SU-DHL-6 (cell line): ENCODE results near the gene IQCF5.

Experiments
- H2AFZ ChIP-seq: fragments of 200-600 bp; sonication (generic); 2 replicates; pipeline ENCODE4 v1.6.1; 2014; ENCODE audit warnings: low read depth, mild to moderate bottlenecking, moderate library complexity, mixed read lengths, antibody characterized with exemption, low read length; ENCODE audit not compliant: severe bottlenecking
- H3F3A ChIP-seq: fragments of 200-600 bp; shearing (Covaris generic); 2 replicates; pipeline ENCODE4 v1.6.0; 2016; ENCODE audit warnings: antibody characterized with exemption, mild to moderate bottlenecking; ENCODE audit not compliant: insufficient read depth
- H3K27ac ChIP-seq: fragments of 200-600 bp; sonication (generic); 2 replicates; pipeline ENCODE4 v1.5.1; 2016; ENCODE audit warnings: low read depth, mild to moderate bottlenecking, low read length, moderate library complexity, mixed read lengths
- H3K27me3 ChIP-seq: fragments of 200-600 bp; sonication (generic), shearing (Covaris generic); 2 replicates; pipeline ENCODE4 v1.6.0; 2014; ENCODE audit warnings: mild to moderate bottlenecking, low read length
- H3K36me3 ChIP-seq: fragments of 200-600 bp; sonication (generic); 2 replicates; pipeline ENCODE4 v1.6.1; 2014; ENCODE audit warnings: mild to moderate bottlenecking, low read length, mixed read lengths
- H3K4me2 ChIP-seq: fragments of 300-600, 200-600 bp; shearing (Covaris generic), sonication (generic); 2 replicates; pipeline ENCODE4 v1.6.0; 2014; ENCODE audit warnings: low read length, low read depth, mild to moderate bottlenecking; ENCODE audit not compliant: poor library complexity, severe bottlenecking
- H3K4me3 ChIP-seq: fragments of 200-600 bp; sonication (generic); 2 replicates; pipeline ENCODE4 v1.5.1; 2014; ENCODE audit warnings: antibody characterized with exemption, low read length, mild to moderate bottlenecking, mixed read lengths; ENCODE audit not compliant: insufficient read depth, poor library complexity, severe bottlenecking
- H3K79me2 ChIP-seq: fragments of 200-600 bp; sonication (generic); 2 replicates; pipeline ENCODE4 v1.6.1; 2014; ENCODE audit warnings: mild to moderate bottlenecking, low read length, moderate library complexity; ENCODE audit not compliant: insufficient read depth
- H3K9ac ChIP-seq: fragments of 200-600 bp; sonication (generic); 2 replicates; pipeline ENCODE4 v1.7.0; 2014; ENCODE audit warnings: mild to moderate bottlenecking, low read length
- H3K9me2 ChIP-seq: fragments of 200-600 bp; sonication (generic); replicated peaks from 2 replicates; pipeline ENCODE4 v1.6.1; 2014; ENCODE audit warnings: low read length; ENCODE audit not compliant: insufficient read depth
- H3K9me3 ChIP-seq: fragments of 200-600 bp; sonication (generic); 2 replicates; pipeline ENCODE4 v1.6.1; 2014; ENCODE audit warnings: low read length, mixed read lengths; ENCODE audit not compliant: insufficient read depth
- H4K20me1 ChIP-seq: fragments of 200-600 bp; sonication (generic); 2 replicates; pipeline ENCODE4 v1.6.1; 2014; ENCODE audit warnings: low read depth, mild to moderate bottlenecking, antibody characterized with exemption, low read length, moderate library complexity, mixed read lengths
- CTCF ChIP-seq: fragments of 200-600 bp; sonication (generic); IDR thresholded peaks from one replicate; pipeline ENCODE4 v1.5.1; 2017; ENCODE audit warnings: antibody characterized with exemption, mild to moderate bottlenecking, low read length, moderate library complexity; ENCODE audit not compliant: insufficient read depth, poor library complexity, severe bottlenecking
- EZH2phosphoT487 ChIP-seq: fragments of 200-600 bp; sonication (generic), shearing (Covaris generic); conservative IDR thresholded peaks from 2 replicates; pipeline ENCODE4 v1.6.1; 2018; ENCODE audit warnings: mild to moderate bottlenecking, antibody characterized with exemption, low read length, moderate library complexity, mixed read lengths

Gene IQCF5

DNA sequence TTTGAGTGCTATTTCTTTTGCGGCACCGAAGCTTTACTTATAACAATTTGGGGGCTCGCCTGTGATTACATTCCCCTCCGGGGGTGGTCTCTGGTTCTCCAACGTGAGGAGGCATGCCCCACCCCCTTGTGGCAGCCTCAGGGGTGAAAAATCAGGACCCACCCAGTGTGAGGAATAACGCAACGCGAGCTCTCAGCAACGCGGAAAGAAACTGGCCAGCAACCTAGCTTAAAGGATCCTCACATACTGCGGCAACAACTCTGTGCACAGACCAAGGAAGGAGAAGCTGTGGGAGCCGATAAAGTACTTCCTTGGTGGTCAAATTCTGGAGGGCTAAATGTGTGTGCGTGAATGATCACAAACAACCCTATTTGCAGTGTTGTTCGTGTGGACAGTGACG lies 22.0 kb upstream of the IQCF5 start:
- TF ChIP-seq CTCF = no peak
- Histone ChIP-seq H4K20me1 (no peaks in the 10 kb centered on the region), H3K4me2 (no peak overlapping the region), H3K9me3 (no peaks in the 10 kb centered on the region), H3K9ac (no peak overlapping the region), H3F3A (no peaks in the 10 kb centered on the region), H3K9me2 (no peaks in the 10 kb centered on the region), H3K79me2 (no peaks in the 10 kb centered on the region), H3K27me3 (no peaks in the 10 kb centered on the region), H2AFZ (no peak overlapping the region), H3K4me3 (no peak overlapping the region), H3K36me3 (no peaks in the 10 kb centered on the region), H3K27ac (no peak overlapping the region)

DNA sequence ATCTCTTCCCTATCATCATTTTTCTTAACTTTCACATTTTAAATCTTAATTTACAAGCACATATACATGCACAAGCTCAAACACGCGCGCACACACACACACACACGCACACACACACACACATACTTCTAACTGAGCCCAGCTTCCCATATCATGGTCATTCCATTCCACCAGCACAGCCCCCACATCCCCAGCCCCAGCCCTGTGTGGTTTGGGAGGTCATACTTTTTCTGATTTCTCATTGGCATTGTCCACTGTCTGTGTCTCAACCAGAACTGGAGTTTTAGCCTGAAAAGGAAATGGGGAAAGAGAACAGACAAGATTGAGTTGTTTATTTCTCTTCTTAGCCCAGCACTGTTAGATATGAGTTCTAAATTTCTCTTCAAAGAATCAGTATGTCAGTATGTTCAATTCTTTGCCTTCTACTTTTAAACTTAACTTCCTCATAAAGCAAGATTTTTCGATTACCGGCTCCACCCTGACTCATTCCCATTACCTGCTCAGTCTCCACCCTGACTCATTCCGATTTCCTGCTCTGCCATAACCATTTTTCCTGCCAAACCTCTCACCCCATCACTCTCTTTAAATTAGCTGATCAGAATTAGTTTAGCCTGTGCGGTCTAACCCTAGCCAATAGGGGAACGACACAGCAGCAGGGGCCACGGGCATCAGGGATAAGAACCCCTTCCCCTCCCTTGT lies 21.4 kb upstream of the IQCF5 start:
- H2AFZ ChIP-seq = no peak overlapping the region
- H3K27me3 ChIP-seq = no peaks in the 10 kb centered on the region
- H3K9me2 ChIP-seq = no peaks in the 10 kb centered on the region
- no peak overlapping the region for H3K4me2 ChIP-seq
- TF ChIP-seq CTCF = no peak
- no peak for TF ChIP-seq EZH2phosphoT487
- H4K20me1 ChIP-seq = no peaks in the 10 kb centered on the region
- H3K4me3 ChIP-seq = no peak overlapping the region
- H3F3A ChIP-seq = no peaks in the 10 kb centered on the region
- H3K79me2 ChIP-seq = no peaks in the 10 kb centered on the region
- H3K9me3 ChIP-seq = no peaks in the 10 kb centered on the region
- H3K36me3 ChIP-seq = no peaks in the 10 kb centered on the region
- H3K9ac ChIP-seq = no peak overlapping the region
- H3K27ac ChIP-seq = no peak overlapping the region

DNA sequence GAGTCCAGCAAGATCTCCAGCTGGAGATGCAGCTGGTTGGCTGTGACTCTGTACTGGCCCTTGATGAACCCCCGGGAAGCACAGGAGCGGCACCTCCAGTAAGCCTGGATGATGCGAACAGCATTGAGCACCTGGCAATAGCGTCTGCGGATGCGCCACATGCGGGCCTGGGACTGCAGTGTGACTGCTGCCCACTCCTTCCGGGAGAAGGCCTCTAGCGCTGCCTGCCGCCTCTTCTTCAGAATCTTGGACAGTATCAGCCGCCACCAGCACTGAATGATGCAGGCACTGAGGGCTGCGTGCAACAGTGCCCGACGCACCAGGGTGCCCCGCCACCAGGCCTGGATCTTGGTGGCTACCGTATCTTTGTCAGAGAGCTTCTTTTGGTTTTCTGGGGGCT lies 19.5 kb upstream of the IQCF5 start:
- H4K20me1 ChIP-seq = no peaks in the 10 kb centered on the region
- H3K4me3 ChIP-seq = no peak overlapping the region
- H3F3A ChIP-seq = no peaks in the 10 kb centered on the region
- no peaks in the 10 kb centered on the region for H3K9me2 ChIP-seq
- H3K27ac ChIP-seq = no peak overlapping the region
- no peak overlapping the region for H3K4me2 ChIP-seq
- no peaks in the 10 kb centered on the region for H3K79me2 ChIP-seq
- H3K9ac ChIP-seq = no peak overlapping the region
- H3K36me3 ChIP-seq = no peaks in the 10 kb centered on the region
- TF ChIP-seq EZH2phosphoT487 (no peak), CTCF (no peak)
- no peaks in the 10 kb centered on the region for H3K27me3 ChIP-seq
- H3K9me3 ChIP-seq = no peaks in the 10 kb centered on the region
- no peak overlapping the region for H2AFZ ChIP-seq
